SKM-1 treated with dmso at 0.1 percent for 144 hours (cell line): ENCODE measurements around the gene EXOC3L1.

Experiments
- DNase-seq: peaks from one replicate; lab custom pipeline; 2025; ENCODE audit not compliant: unreplicated experiment; lab: John Stamatoyannopoulos, UW

Gene EXOC3L1

DNA sequence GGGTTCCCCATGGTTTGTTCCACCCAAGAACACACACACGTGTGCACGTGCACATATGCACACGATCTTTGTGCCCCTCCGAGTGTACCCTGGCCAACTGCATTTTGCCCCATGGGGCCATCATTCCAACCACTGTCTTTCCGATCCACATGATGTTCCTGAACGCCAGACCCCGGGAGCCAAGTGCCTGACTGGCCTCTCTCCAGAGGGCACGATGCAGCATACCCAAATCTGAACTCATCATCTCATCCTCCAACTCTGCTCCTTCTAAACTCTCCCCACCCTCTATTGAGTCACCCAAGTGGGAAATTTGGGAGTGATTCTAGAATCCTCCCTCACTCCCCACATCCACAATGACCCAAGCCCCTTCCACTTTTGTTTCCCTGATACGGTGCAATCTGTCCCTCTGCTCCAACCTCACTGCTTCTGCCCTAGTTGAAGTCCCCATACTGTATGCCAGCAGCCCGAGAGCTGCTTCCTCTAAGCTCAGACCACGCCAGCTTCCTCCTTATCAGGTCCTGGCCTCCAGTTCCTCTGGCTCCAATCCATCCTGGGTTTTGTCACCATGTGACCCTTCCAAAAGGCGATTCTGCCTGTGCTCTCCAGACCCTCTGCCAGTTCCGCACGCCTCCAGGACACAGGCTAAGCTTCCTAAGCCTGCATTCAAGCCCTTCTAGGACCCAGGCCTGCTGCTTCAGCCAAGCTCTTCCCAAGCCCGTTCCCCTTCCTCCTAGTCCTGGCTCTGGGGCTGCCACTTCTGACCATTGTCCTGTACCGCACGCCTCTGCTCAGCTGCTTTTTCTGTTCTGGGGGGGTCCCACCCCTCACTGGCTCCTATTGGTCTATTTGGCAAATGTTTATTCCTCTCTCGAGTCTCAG is 26.9 kb upstream of the EXOC3L1 start:
- DNase-seq: peak; percentile 71

DNA sequence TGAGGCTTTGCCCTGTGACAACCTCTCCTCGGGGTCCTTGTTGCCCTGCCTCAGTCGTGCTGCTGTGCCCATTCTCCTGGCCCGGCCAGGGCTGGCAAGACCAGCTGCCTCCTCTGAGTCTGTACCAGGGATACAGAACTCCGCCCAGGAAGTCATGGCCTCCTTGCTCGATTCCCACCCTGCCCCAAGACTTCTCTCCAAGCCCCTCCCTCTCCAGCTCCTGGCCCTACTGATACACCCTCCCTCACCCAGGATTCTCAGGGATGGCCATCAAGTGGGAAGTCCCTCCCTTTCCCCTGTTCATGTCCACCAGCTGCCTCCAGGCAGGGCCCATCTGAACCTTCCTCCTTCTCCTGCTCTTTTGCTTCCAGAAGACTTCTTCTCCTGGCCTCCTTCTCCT is 25.8 kb upstream of the EXOC3L1 start:
- no peak for DNase-seq

DNA sequence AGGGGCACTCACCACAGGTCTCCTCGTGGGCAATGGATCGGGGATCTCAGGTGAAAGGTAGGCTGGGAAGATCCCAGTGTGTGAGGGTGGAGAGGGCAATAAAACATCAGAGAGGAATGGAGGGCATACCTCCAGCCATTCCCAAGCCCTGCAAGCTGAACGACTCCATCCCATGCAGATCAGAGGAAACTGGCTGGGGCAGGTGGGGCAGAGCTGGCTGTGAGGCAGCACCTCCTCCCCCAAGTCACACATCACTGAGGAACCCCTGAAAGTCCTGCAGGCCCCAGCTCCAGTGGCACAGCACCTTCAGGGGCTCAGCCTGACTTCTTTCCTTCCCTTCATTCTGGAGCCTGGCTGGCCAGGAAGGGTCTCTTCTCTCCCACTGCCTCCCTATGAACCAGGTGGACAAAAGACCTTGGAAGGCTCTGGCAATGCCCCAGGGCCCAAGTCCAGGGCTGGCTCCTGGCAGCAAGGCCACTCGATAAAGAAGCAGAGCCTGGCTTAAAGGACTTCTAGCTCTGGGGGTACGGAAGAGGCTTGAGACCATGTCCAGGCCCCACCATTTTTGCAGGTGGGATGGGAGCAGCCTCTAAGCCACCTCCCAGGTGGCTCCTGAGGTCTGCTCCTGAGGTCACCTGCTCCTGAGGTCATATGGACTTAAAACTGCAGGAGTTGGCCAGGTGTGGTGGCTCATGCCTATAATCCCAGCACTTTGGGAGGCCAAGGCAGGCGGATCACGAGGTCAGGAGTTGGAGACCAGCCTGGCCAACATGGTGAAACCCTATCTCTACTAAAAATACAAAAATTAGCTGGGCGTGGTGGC is 23.5 kb upstream of the EXOC3L1 start:
- DNase-seq: no peak

DNA sequence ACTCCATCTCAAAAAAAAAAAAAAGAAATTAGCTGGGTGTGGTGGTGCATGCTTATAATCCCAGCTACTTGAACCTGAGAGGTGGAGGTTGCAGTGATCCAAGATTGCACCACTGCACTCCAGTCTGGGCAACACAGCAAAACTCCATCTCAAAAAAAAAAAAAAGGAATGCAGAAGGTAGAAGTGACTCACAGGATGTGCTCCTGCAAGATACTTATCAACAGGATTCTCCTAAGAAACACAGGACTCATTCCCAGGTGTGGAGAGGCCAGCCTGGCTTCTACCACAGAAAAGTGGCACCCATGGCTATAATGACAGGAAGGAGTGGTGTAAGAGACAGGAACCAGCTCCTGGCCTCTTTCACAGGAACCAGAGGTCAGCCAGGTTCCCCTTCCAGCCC is 22.8 kb upstream of the EXOC3L1 start:
- DNase-seq: no peak

DNA sequence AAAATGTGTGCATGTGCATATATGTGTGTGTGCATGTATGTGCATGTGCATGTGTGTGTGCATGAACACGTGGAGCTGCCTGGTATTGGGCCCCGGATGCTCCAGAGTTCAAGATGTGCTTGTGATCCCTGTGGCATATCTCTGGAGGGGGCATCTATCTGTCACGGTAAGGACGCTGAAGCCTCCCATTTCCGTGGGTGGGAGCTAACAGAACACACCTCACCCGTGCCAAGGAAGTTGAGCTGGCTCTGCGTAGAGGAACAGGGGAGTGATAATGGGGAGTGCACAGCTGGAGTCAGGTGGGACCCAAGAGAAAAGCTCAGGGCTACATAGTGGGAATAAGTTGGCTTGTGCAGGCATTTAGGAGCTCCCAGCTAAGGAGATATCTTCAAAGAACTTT is 21.7 kb upstream of the EXOC3L1 start:
- DNase-seq: no peak

DNA sequence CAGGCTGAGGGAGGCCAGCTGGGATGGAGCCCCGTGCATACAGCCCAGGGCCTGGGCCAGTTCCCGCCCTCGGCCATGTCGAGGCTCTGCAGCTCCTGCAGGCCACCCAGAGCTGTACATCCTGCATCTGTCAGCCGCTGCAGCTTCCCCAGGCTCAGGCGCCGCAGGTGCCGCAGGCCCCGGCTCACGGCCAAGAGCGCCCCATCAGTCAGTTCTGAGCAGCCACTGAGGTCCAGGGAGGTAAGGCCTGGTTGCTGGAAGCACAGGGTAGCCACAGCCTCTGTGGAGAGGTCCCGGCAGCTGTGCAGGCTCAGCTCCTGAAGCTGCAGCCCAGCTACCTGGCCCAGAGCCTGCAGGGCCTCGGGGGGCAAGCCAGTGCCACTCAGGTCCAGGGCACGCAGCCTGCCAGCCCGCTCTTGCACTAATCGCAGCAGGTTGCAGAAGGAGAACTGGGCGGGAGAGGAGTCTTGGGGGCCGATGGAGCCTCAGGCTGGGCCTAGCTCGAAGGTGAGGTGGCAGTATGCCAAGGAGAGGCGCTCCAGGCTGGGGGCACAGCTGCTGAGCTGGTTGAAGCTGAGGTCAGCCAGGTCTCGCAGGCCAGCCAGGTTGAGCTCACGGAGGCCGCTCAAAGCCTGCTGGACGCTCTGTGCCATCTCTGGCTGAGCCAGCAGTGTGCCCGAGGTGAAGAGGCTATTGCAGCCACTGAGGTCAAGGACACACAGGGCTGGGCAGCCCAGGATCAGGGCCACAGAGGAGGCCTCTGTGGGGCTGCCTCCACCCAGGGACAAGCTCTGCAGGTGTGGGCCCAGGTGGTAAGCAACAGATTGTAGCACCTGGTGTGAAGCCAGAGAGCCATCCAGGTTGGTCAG is 20.4 kb upstream of the EXOC3L1 start:
- DNase-seq: no peak

DNA sequence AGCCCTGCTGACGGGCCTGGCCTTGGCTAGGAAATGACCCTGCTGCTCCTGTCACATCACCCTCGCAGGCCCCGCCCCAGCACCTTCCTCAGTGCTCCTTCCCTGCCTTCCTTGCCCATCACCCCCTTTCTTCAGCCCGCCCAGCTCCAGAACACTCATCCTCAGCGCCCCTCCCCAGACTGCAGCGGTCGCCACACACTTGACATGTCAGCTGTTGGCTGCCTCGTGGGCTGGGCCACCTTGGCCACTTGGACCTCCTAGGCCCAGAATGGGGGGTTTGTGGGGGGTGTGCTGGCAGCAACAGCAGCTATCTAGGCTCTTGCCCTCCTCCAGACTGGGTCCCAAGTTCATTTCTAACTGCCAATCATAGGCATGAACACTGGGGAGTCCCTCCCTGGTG is 19.6 kb upstream of the EXOC3L1 start:
- DNase-seq: no peak

DNA sequence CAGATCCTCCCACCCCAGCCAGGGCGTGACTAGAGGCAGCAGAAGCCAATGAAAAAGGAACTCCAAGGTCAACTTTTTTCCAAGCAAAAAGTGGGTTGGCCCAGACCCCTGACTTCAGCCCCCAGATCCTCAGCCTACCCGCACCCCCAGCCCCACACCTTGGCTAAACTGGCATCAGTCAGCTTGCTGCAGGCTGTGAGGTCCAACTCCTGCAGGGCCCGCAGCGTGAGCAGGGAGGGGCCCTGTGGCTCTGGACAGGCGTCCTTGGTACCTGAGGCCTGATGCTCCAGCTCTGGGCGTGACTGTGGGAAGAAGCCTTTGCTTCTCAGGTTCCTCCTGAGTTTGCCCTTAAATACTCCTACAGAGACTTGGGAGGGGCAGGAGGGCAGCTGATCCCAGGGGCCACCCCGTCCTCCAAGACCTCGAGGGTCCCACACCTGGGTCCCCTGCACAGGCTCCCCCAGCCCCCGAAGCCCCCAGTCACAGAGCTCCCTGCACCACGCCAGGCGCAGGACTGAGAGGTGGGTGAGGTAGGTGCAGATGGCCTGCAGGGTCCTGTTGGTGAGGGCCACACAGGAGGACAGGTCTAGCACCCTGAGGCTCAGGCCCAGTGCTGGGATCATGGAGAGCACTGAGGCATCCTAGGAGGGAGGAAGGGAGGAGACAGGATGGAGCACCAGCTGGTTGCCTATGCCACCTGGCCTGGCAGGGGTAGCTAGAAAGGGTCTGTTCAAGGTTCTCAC is 18.4 kb upstream of the EXOC3L1 start:
- DNase-seq: no peak

DNA sequence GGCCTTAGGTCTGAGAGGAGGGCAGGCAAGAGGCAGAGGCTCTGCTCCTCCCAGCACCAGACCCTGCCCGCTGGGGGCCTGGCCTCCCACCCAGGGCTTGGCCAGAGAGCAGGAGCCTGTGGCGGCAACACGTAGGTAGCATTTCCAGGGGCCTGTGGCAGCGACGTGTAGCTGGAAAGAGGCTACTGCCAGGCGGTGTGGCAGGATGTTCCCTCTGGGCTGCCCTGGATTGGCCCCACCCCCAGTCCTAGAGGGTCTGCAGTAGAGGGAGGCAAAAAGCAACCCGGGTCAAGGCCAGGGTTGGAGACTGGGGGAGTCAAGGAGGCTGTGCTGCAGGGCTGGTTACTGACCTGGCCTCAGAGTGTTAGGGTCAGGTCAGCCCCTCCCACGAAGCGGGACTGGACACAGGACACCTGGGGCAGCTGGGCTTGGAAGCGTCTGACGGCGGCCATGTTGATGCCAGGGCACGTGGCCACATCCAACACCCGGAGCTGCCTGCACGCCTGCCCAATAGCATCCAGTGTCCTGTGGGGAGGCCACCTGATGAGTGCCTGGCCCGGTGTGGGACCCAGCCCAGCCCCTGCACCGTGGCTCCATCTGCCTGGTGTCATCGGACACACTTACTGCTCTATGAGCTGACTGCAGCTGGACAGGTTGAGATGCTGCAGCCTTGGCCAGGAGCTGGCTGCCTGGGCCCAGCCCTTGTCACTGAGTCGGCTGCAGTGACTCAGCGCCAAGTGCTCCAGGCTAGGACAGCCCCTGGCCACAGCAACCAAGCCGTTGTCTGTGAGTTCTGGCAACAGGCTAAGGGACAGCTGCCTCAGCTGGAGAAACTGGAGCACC is 17.5 kb upstream of the EXOC3L1 start:
- DNase-seq: no peak

DNA sequence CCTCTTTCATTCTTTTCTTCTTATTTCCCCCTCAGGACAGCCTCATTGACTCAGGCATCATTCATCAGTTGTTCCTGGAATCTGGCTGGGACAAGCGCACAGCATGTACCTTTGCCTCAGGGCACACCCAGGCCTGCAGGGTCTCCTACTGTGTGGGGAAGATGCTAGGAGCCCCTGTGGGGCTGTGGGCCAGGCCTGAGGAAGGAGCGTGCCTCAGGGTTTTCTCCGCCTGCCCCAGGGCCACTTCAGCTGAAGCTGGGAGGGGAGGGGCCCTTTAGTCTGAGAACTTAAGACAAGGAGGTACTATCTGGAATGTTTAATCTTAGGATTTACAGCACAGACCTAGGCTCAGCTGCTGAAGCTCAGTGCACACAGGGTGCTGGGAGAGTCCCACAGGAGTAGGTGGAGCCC is 16.9 kb upstream of the EXOC3L1 start:
- no peak for DNase-seq

DNA sequence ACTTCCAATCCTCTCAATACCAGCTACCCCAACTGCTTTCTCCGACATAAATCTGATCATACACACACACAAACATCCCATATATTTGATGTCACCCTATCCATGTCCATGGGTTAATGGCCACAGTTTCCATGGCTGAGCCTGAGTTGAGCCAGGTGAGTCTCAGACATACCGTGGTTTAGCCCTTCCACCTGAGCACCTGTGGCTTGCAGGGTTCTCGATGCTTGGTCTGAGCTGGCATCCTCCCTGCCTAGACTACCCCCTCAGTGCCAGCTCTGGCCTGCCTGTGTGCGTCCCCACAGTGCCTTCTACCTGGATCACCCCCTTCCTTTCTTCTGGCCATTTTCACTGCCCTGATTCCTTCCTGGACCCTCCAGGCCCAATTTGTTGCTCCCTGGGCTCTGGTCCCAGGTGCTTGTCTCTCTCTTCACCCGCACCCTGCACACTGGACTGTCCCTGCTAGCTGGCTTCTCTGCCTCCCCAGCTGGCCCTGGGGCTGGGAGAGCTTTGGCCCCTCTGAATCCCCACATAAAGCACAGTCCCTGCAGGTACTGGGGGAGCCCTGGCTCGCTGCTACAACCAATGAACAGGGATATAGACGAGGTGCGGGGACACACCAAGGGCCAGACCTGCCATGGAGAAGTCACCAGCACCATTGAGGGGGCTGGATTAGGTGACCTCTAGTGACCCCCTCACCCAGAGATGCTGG is 16.3 kb upstream of the EXOC3L1 start:
- DNase-seq: no peak

DNA sequence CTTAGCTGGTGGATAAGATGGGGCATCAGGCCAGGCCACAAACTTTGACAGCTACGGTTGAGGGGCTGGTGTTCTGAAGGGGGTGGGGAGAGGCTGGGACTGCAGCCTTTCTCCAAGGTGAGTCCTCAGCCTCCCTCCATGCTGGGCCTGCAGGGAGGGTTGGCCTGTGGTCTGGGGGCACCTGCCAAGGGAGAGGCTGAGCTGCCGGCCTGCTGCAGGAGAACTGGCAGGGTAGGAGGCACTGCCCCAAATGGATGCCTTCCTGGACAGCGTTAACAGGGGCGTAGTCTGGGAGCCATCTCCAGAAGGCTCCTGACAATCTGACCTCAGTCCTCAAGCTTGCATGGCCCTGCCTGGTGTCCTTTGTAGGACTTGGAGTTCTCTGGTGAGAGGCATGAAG is 14.1 kb upstream of the EXOC3L1 start:
- no peak for DNase-seq

DNA sequence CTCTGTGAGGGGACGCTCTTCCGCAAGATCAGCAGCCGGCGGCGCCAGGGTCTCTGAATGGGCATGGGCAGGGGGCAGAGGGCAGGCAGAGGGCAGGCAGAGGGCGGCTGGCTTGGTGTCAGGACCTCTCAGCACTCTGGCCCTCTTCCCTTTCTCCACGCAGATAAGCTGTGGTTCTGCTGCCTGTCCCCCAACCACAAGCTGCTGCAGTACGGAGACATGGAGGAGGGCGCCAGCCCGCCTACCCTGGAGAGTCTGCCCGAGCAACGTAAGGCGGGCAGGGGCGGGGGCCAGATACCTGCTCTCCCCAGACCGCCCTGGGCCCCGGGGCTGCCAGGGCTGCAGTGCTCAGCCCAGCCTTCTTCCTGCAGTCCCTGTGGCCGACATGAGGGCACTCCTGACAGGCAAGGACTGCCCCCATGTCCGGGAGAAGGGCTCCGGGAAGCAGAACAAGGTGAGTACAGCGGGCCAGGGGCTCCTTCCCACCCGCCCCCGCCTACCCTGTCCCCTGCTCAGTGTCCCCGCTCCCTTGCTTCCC is 13.1 kb upstream of the EXOC3L1 start:
- DNase-seq: no peak

DNA sequence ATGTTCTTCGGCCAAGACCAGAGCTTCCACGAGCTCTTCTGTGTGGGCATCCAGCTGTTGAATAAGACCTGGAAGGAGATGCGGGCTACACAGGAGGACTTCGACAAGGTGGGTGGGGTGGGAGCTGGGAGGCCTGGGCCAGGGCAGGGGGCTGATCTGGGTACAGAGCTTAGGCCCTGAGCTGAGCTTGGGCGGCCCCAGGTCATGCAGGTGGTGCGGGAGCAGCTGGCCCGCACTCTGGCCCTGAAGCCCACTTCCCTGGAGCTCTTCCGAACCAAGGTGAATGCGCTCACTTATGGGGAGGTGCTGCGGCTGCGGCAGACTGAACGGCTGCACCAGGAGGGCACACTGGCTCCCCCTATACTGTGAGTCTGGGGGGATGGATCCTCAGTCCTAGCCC is 12.5 kb upstream of the EXOC3L1 start:
- no peak for DNase-seq

DNA sequence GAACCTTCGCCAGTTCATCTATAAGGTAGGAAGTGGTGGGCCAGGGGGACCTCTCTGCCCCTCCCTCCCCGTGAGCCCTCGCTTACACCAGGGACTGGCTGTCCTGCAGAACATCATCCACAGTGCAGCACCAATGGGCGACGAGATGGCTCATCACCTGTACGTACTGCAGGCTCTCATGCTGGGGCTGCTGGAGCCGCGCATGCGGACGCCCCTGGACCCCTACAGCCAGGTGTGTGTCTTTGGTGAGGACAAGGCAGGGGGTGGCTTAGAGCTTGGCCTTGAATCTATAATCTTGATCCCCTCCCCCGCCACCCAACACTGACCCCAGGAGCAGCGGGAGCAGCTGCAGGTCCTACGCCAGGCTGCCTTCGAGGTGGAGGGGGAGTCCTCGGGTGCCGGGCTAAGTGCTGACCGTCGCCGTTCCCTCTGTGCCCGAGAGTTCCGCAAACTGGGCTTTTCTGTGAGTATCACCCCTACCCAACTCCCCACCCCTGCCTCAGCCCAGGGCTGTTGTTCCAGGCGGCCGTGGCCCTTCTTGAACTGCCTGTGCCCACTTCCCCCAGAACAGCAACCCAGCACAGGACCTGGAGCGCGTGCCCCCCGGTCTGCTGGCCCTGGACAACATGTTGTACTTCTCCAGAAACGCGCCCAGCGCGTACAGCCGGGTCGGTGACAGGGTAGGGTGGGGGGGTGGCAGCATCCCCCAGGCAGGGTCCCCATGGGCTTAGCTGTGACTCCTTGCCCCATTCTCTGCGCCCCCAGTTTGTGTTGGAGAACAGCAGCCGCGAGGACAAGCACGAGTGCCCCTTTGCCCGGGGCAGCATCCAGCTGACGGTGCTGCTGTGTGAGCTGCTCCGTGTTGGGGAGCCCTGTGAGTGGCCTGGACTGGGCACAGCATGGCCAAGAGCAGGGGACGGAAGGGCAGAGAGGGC is 11.7 kb upstream of the EXOC3L1 start:
- DNase-seq: no peak

DNA sequence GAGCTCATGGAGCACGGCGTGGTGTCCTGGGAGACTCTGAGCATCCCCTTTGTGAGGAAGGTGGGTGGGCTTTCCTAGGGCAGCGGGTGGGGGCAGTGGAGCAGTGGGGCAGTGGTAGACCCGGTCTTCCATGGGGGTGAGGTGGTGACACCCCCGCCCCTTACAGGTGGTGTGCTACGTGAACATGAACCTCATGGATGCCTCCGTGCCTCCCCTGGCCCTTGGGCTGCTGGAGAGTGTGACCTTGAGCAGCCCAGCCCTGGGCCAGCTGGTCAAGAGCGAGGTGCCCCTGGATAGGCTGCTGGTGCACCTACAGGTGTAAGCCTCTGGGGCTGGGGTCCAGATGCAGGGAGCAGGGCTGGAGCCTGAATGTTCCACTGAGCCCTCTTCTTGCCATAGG is 10.6 kb upstream of the EXOC3L1 start:
- DNase-seq: no peak

DNA sequence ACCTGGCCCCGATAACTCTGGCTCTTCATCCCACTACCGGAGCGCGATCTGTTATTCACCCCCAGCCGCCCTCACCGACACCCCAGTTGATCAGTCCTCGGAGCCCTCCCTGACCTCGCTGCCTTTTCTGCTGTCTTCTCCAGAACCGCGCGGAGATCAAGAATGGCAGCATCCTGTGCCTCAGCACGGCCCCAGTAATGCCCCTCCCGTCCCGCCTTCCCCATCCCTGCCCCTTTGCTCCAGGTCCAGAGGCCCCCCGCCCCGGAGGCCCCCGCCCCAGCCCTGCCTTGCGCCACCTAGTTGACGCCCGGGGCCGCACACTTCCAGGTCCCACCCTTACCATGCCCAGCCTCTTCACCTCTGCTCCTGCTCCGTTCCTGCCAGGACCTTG is 9.9 kb upstream of the EXOC3L1 start:
- DNase-seq: no peak
